Measurements from ENCODE around the gene RAB14. TPM values are rescaled to one million over a fixed set of nuclear protein-coding genes. Genes with fewer than 3 reads are reported as not detected.

RAB14 gene
- polyA plus RNA-seq, 1 of the 3 experiments (the other 2 are of a cell fraction): 17.4 TPM

DNA sequence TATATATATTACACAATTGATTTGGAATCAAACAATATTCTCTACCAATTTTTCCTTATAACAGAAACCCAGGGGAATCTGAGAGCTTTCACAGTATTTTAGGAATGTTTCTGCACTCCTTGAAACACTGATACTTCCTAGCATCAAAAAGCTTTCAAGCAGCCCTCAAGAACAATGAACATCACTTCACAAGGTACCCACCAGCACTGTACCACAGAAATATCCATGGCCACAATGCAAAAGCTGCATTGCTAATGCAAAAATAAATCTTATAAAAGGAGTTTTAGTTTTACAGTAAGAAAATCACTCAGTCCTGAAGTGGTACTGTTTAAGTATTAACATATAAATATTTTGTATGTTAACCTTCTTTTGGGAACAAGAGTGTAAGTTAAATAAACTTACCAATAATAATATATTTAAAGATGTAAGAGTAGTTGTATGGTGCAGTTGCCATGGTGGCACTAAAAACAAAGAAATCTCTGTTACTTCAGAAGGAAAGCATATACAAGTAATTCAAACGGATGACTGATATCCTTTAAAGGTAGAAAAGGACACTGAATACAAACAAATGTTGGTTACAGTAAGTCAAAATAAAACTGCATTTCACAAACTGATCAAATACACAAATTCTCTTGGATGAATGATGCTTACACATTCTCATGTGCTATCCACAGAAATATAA is 8.6 kb downstream of the RAB14 start:
- 0% methylated on average over 1 of the region's 1 CpG for WGBS (ENCODE audit: low lambda C conversion rate)
- CTCF ChIA-PET: interaction anchor here (1.0 kb wide), 1 partner anchor 20 kb away, joined by 3 read pairs; no protein-coding TSS in a partner anchor
- H3K4me2 ChIP-seq: no peak overlapping the region

More for the DNA sequence above, 8.6 kb downstream of the RAB14 start:
- no peak overlapping the region for H3K9ac ChIP-seq
- no peak for DNase-seq
- peaks cover 10 to 40% of the 10 kb centered on the region in 2 experiments; a peak in 3 of 4 replicates for H3K4me1 ChIP-seq (ENCODE audit: control insufficient read depth in 1 of 2, insufficient read depth in 2 of 2, low read depth in 1 of 2, low read length in 1 of 2)
- no peaks in the 10 kb centered on the region for H3K27me3 ChIP-seq (ENCODE audit: insufficient read depth)
- no peaks in the 10 kb centered on the region for H3K9me3 ChIP-seq
- TF ChIP-seq FOSL2 (IDR thresholded peaks at IDR 0.05; ENCODE audit: borderline replicate concordance, low read depth) (no peak), JUND (IDR thresholded peaks at IDR 0.05) (no peak), YY1 (IDR thresholded peaks at IDR 0.05; ENCODE audit: low read depth) (no peak), ELF1 (IDR thresholded peaks at IDR 0.05) (no peak), MEF2A (IDR thresholded peaks at IDR 0.05; ENCODE audit: borderline replicate concordance, low read depth) (no peak), GATA2 (CRISPR knock-in tag; IDR thresholded peaks at IDR 0.05) (no peak), MAX (IDR thresholded peaks at IDR 0.05; ENCODE audit: low read depth) (no peak), RAD21 (IDR thresholded peaks at IDR 0.05; ENCODE audit: low read length) (no peak), RXRA (IDR thresholded peaks at IDR 0.05; ENCODE audit: borderline replicate concordance, low read depth) (no peak), TEAD4 (IDR thresholded peaks at IDR 0.05; ENCODE audit: borderline replicate concordance, insufficient read depth) (no peak), MXI1 (IDR thresholded peaks at IDR 0.05; ENCODE audit: low read depth, low read length) (no peak), USF2 (IDR thresholded peaks at IDR 0.05; ENCODE audit: borderline replicate concordance, low read depth, low read length) (no peak)
- TF ChIP-seq, protein P1, sequence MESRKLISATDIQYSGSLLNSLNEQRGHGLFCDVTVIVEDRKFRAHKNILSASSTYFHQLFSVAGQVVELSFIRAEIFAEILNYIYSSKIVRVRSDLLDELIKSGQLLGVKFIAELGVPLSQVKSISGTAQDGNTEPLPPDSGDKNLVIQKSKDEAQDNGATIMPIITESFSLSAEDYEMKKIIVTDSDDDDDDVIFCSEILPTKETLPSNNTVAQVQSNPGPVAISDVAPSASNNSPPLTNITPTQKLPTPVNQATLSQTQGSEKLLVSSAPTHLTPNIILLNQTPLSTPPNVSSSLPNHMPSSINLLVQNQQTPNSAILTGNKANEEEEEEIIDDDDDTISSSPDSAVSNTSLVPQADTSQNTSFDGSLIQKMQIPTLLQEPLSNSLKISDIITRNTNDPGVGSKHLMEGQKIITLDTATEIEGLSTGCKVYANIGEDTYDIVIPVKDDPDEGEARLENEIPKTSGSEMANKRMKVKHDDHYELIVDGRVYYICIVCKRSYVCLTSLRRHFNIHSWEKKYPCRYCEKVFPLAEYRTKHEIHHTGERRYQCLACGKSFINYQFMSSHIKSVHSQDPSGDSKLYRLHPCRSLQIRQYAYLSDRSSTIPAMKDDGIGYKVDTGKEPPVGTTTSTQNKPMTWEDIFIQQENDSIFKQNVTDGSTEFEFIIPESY (IDR thresholded peaks at IDR 0.05; ENCODE audit: borderline replicate concordance, low read depth): no peak
- TF ChIP-seq, protein P2, sequence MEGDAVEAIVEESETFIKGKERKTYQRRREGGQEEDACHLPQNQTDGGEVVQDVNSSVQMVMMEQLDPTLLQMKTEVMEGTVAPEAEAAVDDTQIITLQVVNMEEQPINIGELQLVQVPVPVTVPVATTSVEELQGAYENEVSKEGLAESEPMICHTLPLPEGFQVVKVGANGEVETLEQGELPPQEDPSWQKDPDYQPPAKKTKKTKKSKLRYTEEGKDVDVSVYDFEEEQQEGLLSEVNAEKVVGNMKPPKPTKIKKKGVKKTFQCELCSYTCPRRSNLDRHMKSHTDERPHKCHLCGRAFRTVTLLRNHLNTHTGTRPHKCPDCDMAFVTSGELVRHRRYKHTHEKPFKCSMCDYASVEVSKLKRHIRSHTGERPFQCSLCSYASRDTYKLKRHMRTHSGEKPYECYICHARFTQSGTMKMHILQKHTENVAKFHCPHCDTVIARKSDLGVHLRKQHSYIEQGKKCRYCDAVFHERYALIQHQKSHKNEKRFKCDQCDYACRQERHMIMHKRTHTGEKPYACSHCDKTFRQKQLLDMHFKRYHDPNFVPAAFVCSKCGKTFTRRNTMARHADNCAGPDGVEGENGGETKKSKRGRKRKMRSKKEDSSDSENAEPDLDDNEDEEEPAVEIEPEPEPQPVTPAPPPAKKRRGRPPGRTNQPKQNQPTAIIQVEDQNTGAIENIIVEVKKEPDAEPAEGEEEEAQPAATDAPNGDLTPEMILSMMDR (IDR thresholded peaks at IDR 0.05): no peak
- peaks cover 11 to 25% of the 10 kb centered on the region in 2 experiments for H3K36me3 ChIP-seq (replicated peaks in 1 of 2; ENCODE audit: control insufficient read depth in 1 of 2, insufficient read depth in 2 of 2, low read length in 1 of 2)
- H3K4me3 ChIP-seq (ENCODE audit: low read depth in 2 of 2, low read length in 1 of 2): no peak overlapping the region
- peaks cover 100% of the 10 kb centered on the region for H3K79me2 ChIP-seq (ENCODE audit: insufficient read depth)
- peak overlapping the region in 1 of 2 experiments; percentile 25; a peak in 2 of 4 replicates for H3K27ac ChIP-seq (ENCODE audit: low read depth in 2 of 2, low read length in 1 of 2)
- H2AFZ ChIP-seq (ENCODE audit: low read depth): no peak overlapping the region
- peaks cover 25% of the 10 kb centered on the region for H3F3A ChIP-seq (replicated peaks; ENCODE audit: insufficient read depth)
- peaks cover 98% of the 10 kb centered on the region for H4K20me1 ChIP-seq (ENCODE audit: insufficient read depth)
- POLR2A ChIA-PET: interaction anchor here (1.3 kb wide), 1 partner anchor 9 kb away, joined by 3 read pairs; the partner anchor contains the start of gene RAB14
- H3K9me2 ChIP-seq: no peaks in the 10 kb centered on the region

All from SK-N-SH (cell line).